ENCODE results near the gene TRNP1. TPM values are rescaled to one million over a fixed set of nuclear protein-coding genes. Genes with fewer than 3 reads are reported as not detected.
"Not testable (repeated sequence)": the region's sequence is repeated elsewhere in the genome, so short reads cannot be mapped to it uniquely, and the experiment has no call there.

The TRNP1 gene
- total RNA-seq, 1 donor from 2014 or later = 15.3 TPM

DNA sequence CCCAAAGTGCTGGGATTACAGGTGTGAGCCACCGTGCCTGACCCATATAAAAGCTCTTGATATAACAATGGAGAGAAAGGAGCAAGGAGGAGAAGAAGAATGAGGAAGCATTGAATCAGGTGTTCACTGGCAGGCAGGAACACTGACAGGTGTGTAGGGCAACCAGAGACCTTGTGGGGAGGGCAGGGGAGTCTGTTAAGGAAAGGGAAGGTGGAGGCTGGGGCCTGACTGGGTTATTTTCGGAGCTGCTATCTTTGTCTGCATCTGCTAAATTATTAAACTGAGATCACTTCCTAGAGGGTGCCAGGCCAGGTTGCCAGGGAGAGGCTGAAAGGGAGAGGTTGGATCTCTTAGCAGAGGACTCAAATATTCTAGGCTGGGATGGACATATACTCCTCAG is 6.8 kb upstream of the TRNP1 start:
- Histone ChIP-seq H3K36me3 (ENCODE audit: control insufficient read depth, insufficient read depth, low read length) (no peaks in the 10 kb centered on the region), H3K27me3 (ENCODE audit: control insufficient read depth, insufficient read depth, low read length) (no peaks in the 10 kb centered on the region), H3K4me3 (ENCODE audit: low read depth, low read length) (no peak overlapping the region)
- DNase-seq (ENCODE audit: low read depth) (no peak), FAIRE-seq (no peak)
- TF ChIP-seq, protein P1, sequence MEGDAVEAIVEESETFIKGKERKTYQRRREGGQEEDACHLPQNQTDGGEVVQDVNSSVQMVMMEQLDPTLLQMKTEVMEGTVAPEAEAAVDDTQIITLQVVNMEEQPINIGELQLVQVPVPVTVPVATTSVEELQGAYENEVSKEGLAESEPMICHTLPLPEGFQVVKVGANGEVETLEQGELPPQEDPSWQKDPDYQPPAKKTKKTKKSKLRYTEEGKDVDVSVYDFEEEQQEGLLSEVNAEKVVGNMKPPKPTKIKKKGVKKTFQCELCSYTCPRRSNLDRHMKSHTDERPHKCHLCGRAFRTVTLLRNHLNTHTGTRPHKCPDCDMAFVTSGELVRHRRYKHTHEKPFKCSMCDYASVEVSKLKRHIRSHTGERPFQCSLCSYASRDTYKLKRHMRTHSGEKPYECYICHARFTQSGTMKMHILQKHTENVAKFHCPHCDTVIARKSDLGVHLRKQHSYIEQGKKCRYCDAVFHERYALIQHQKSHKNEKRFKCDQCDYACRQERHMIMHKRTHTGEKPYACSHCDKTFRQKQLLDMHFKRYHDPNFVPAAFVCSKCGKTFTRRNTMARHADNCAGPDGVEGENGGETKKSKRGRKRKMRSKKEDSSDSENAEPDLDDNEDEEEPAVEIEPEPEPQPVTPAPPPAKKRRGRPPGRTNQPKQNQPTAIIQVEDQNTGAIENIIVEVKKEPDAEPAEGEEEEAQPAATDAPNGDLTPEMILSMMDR (IDR thresholded peaks at IDR 0.05; ENCODE audit: insufficient read depth, low read length, severe bottlenecking) = no peak

- not testable (repeated sequence) for H3K27me3 ChIP-seq (ENCODE audit: control insufficient read depth, insufficient read depth, low read length); FAIRE-seq; H3K36me3 ChIP-seq (ENCODE audit: control insufficient read depth, insufficient read depth, low read length); DNase-seq (ENCODE audit: low read depth); H3K4me3 ChIP-seq (ENCODE audit: low read depth, low read length)
Measured at GRCh38 chr1:26989403-26990109, 3.9 kb upstream of the TRNP1 start.

GRCh38 chr1:26991310-26992116 is 2.0 kb upstream of the TRNP1 start:
- Histone ChIP-seq H3K36me3 (ENCODE audit: control insufficient read depth, insufficient read depth, low read length) (no peaks in the 10 kb centered on the region), H3K4me3 (ENCODE audit: low read depth, low read length) (no peak overlapping the region), H3K27me3 (ENCODE audit: control insufficient read depth, insufficient read depth, low read length) (no peaks in the 10 kb centered on the region)
- no peak for FAIRE-seq
- DNase-seq (ENCODE audit: low read depth) = no peak
- TF ChIP-seq, protein P1 (IDR thresholded peaks at IDR 0.05; ENCODE audit: insufficient read depth, low read length, severe bottlenecking) = no peak

DNA sequence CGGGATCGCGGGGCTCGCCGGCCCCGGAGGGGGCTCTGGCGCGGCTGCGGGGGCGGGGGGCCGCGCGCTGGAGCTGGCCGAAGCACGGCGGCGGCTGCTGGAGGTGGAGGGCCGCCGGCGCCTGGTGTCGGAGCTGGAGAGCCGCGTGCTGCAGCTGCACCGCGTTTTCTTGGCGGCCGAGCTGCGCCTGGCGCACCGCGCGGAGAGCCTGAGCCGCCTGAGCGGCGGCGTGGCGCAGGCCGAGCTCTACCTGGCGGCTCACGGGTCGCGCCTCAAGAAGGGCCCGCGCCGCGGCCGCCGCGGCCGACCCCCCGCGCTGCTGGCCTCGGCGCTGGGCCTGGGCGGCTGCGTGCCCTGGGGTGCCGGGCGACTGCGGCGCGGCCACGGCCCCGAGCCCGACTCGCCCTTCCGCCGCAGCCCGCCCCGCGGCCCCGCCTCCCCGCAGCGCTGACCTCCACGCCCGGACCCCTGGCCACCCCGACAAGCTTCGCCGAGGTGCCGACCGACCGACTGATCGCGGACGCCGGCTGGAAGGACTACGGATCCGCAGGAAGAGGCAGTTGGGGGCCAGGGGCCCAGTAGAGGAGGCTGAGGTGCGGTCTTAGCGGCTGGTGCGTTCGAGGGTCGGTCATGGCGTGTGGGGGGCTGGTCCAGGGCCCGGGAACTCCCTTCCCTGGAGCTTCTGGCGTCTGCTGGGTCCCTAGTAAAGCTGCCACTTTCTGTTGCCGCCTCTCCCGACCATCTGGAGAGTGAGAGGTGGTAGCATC is 711 bp downstream of the TRNP1 start:
- FAIRE-seq = no peak

DNA sequence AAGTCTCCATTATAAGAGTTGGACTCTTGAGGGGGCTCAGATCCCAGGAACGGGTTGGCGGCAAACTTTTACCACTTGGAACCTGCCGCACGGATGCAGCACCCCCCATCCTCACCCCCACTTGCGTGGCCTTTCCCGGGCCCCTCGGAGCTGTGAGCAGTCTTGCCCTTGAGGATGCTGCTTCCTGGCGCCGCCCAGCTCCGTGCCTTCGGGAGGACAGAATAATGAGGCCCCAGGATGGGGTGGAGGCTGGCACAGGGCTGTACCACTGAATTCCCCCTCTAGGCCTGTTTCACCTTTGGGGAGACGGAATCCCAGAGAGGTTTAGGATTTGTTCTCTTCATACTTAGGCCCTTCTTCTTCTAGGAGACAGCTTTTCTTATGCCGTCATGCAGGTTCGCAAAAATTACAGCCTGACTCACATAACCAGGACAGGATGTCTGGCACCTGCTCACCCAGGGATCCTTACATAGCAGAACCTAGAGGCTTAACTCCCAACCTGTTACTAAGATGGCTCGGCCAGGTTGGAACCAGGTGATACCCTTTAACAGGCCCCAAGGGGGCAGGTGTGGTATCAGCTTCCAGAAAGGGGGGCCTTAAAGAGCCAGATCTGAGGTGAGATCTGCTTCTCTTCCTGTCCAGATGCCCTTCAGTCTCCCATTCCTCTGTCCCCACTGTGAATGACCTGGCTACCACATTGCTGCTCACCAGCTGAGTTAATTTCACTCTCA is 1.5 kb downstream of the TRNP1 start:
- Histone ChIP-seq H3K27me3 (ENCODE audit: control insufficient read depth, insufficient read depth, low read length) (no peaks in the 10 kb centered on the region), H3K36me3 (ENCODE audit: control insufficient read depth, insufficient read depth, low read length) (no peaks in the 10 kb centered on the region), H3K4me3 (ENCODE audit: low read depth, low read length) (peak overlapping the region; percentile 69)
- peak; percentile 68 for FAIRE-seq
- DNase-seq (ENCODE audit: low read depth) = peak; percentile 52
- TF ChIP-seq, protein P1 (IDR thresholded peaks at IDR 0.05; ENCODE audit: insufficient read depth, low read length, severe bottlenecking) = no peak

More for the DNA sequence above, 711 bp downstream of the TRNP1 start:
- no peak for DNase-seq (ENCODE audit: low read depth)
- TF ChIP-seq, protein P1 (IDR thresholded peaks at IDR 0.05; ENCODE audit: insufficient read depth, low read length, severe bottlenecking) = no peak
- Histone ChIP-seq H3K27me3 (ENCODE audit: control insufficient read depth, insufficient read depth, low read length) (no peaks in the 10 kb centered on the region), H3K36me3 (ENCODE audit: control insufficient read depth, insufficient read depth, low read length) (no peaks in the 10 kb centered on the region), H3K4me3 (ENCODE audit: low read depth, low read length) (peak overlapping the region; percentile 69)
